ENCODE data around the gene SESN2. TPM values are rescaled to one million over a fixed set of nuclear protein-coding genes. Genes with fewer than 3 reads are reported as not detected.

Gene SESN2
- total RNA-seq, 4 donors from 2014 or later = 25.1 to 44.5 (median 30.5) TPM

- no peaks in the 10 kb centered on the region for H3K9me3 ChIP-seq
- no peak for DNase-seq
- WGBS, 2 donors (ENCODE audit: low coverage in 1 of 2) = 6 to 10% methylated on average over 15 to 20 of the region's 20 CpGs
- peak overlapping the region; percentile 75 to 97 (median 86) for H3K4me3 ChIP-seq
- no peaks in the 10 kb centered on the region for H3K27me3 ChIP-seq
- peaks cover 12 to 36% (median 25%) of the 10 kb centered on the region in 4 donors for H3K4me1 ChIP-seq
- intact Hi-C loops (cut with DNase I; ENCODE audit: low total_unique reads) = no loop called here
- in situ Hi-C loops (cut with MboI; ENCODE audit: low pct_ligation_motif_present in 1 of 4, low pct_unique_long_range_greater_than_20kb in 1 of 4, low sequenced_read_pairs in 3 of 4) = loop anchor here in 1 of 4 donors (25.0 kb wide), 1 partner anchor 276 kb away; the partner anchor contains the start of gene RCC1
- TF ChIP-seq POLR2AphosphoS5 (IDR thresholded peaks at IDR 0.05) (no peak), EP300 (IDR thresholded peaks at IDR 0.05; ENCODE audit: low read depth) (no peak), POLR2A (IDR thresholded peaks at IDR 0.05) (no peak)
- TF ChIP-seq, protein P1, sequence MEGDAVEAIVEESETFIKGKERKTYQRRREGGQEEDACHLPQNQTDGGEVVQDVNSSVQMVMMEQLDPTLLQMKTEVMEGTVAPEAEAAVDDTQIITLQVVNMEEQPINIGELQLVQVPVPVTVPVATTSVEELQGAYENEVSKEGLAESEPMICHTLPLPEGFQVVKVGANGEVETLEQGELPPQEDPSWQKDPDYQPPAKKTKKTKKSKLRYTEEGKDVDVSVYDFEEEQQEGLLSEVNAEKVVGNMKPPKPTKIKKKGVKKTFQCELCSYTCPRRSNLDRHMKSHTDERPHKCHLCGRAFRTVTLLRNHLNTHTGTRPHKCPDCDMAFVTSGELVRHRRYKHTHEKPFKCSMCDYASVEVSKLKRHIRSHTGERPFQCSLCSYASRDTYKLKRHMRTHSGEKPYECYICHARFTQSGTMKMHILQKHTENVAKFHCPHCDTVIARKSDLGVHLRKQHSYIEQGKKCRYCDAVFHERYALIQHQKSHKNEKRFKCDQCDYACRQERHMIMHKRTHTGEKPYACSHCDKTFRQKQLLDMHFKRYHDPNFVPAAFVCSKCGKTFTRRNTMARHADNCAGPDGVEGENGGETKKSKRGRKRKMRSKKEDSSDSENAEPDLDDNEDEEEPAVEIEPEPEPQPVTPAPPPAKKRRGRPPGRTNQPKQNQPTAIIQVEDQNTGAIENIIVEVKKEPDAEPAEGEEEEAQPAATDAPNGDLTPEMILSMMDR (IDR thresholded peaks at IDR 0.05) = no peak
- H3K27ac ChIP-seq = peak overlapping the region; percentile 91 to 98 (median 95)
- H3K36me3 ChIP-seq = no peaks in the 10 kb centered on the region
Observed at GRCh38 chr1:28236656-28237322, 22.5 kb upstream of the SESN2 start.

- no peaks in the 10 kb centered on the region for H3K27me3 ChIP-seq
- DNase-seq = no peak
- TF ChIP-seq, protein P1 (IDR thresholded peaks at IDR 0.05) = no peak
- TF ChIP-seq EP300 (IDR thresholded peaks at IDR 0.05; ENCODE audit: low read depth) = no peak
- TF ChIP-seq POLR2AphosphoS5 (IDR thresholded peaks at IDR 0.05) = no peak
- no peak for TF ChIP-seq POLR2A (IDR thresholded peaks at IDR 0.05)
- no peak overlapping the region for H3K27ac ChIP-seq
- H3K9me3 ChIP-seq = no peaks in the 10 kb centered on the region
- in situ Hi-C loops (cut with MboI; ENCODE audit: low pct_ligation_motif_present in 1 of 4, low pct_unique_long_range_greater_than_20kb in 1 of 4, low sequenced_read_pairs in 3 of 4) (loop anchor here in 1 of 4 donors (25.0 kb wide), 1 partner anchor 273 kb away; the partner anchor contains the start of gene RCC1), intact Hi-C loops (cut with DNase I; ENCODE audit: low total_unique reads) (no loop called here)
- no peak overlapping the region for H3K4me3 ChIP-seq
- H3K36me3 ChIP-seq = no peaks in the 10 kb centered on the region
- WGBS, 2 donors (ENCODE audit: low coverage in 1 of 2) = 74% methylated on average over 2 of the region's 2 CpGs; no CpG with 5 or more reads in 1 of the 2 donors
- H3K4me1 ChIP-seq = peaks cover 6 to 46% (median 29%) of the 10 kb centered on the region in 4 donors
Observed at GRCh38 chr1:28239004-28239403, 20.3 kb upstream of the SESN2 start.

DNA sequence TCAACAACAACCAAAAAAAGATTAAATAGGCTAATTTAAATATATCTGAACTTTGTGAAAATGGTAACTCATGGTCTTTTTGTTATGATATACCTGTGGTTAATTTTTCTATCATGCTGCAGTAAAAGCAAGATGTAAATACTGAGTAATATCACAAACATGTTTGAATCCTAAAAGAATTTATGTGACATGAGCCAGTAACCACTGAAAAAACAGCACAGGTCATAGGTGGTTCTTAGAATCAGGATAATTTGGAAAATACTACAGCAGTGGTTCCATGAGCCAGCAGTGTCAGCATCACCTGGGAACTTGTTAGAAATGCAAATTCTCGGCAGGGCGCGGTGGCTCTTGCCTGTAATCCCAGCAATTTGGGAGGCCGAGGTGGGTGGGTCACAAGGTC, 19.3 kb upstream of the SESN2 start:
- in situ Hi-C loops (cut with MboI; ENCODE audit: low pct_ligation_motif_present in 1 of 4, low pct_unique_long_range_greater_than_20kb in 1 of 4, low sequenced_read_pairs in 3 of 4) (loop anchor here in 1 of 4 donors (25.0 kb wide), 1 partner anchor 272 kb away; the partner anchor contains the start of gene RCC1), intact Hi-C loops (cut with DNase I; ENCODE audit: low total_unique reads) (no loop called here)
- Histone ChIP-seq H3K9me3 (no peaks in the 10 kb centered on the region), H3K36me3 (no peaks in the 10 kb centered on the region), H3K27ac (no peak overlapping the region), H3K4me3 (no peak overlapping the region), H3K27me3 (no peaks in the 10 kb centered on the region), H3K4me1 (peaks cover 14 to 53% (median 33%) of the 10 kb centered on the region in 4 donors)
- no peak for DNase-seq
- 94% methylated on average over 4 of the region's 4 CpGs; no CpG with 5 or more reads in 1 of the 2 donors for WGBS, 2 donors (ENCODE audit: low coverage in 1 of 2)
- no peak for TF ChIP-seq POLR2AphosphoS5 (IDR thresholded peaks at IDR 0.05)
- TF ChIP-seq, protein P1 (IDR thresholded peaks at IDR 0.05) = no peak
- no peak for TF ChIP-seq POLR2A (IDR thresholded peaks at IDR 0.05)
- no peak for TF ChIP-seq EP300 (IDR thresholded peaks at IDR 0.05; ENCODE audit: low read depth)

GRCh38 chr1:28241638-28242241, 17.6 kb upstream of the SESN2 start:
- Histone ChIP-seq H3K4me3 (no peak overlapping the region), H3K27ac (no peak overlapping the region), H3K4me1 (peaks cover 14 to 62% (median 35%) of the 10 kb centered on the region in 4 donors), H3K27me3 (no peaks in the 10 kb centered on the region), H3K36me3 (no peaks in the 10 kb centered on the region), H3K9me3 (no peaks in the 10 kb centered on the region)
- intact Hi-C loops (cut with DNase I; ENCODE audit: low total_unique reads) (no loop called here), in situ Hi-C loops (cut with MboI; ENCODE audit: low pct_ligation_motif_present in 1 of 4, low pct_unique_long_range_greater_than_20kb in 1 of 4, low sequenced_read_pairs in 3 of 4) (loop anchor here in 1 of 4 donors (25.0 kb wide), 1 partner anchor 271 kb away; the partner anchor contains the start of gene RCC1)
- WGBS, 2 donors (ENCODE audit: low coverage in 1 of 2) = 81 to 90% methylated on average over 2 to 10 of the region's 10 CpGs
- TF ChIP-seq EP300 (IDR thresholded peaks at IDR 0.05; ENCODE audit: low read depth) (no peak), POLR2A (IDR thresholded peaks at IDR 0.05) (no peak), POLR2AphosphoS5 (IDR thresholded peaks at IDR 0.05) (no peak)
- TF ChIP-seq, protein P1 (IDR thresholded peaks at IDR 0.05) = no peak
- DNase-seq = no peak
